Heart left ventricle (tissue), 13 donors: ENCODE data around the gene FAM180A.

Source experiments
- CTCF ChIP-seq, 12 donors: fragments of 200-600 bp; sonication (generic) in 4 of 12; IDR thresholded peaks; one replicate each; pipeline versions ENCODE4 v1.5.0 to v1.8.0; 2018 to 2022; ENCODE audit warnings: antibody characterized with exemption in 12 of 12, mild to moderate bottlenecking in 5 of 12
- POLR2A ChIP-seq, 2 donors: fragments of 450-650 bp; IDR thresholded peaks; one replicate each; pipeline ENCODE4 v1.6.1; 2017; ENCODE audit warnings: antibody characterized with exemption in 2 of 2, mild to moderate bottlenecking in 2 of 2, moderate library complexity in 2 of 2
- donor health status: ischemic (EF 13 %, LVEDD 7.1; RV severe dilation, severe dysfunction).
- donor health status: DM: no; HTN: yes; CAD: no.
- donor health status: DM: no; HTN: no; CAD: no.
- donor health status: ischemic (EF 25% LVEDD 6.9; RV normal size, moderate dysfunction).
- donor health status: ischemic (EF 25% LVEDD 5.7; RV mildly dilated, moderate dysfunction).
- donor health status: ischemic (EF 35%, LVEDD 5.7; RV mildly dilated, moderate dysfunction).
- donor health status: nonischemic (EF 11% LVEDD 7.7; RV severe dilation, severe dysfunction).
- donor health status: DM: yes; HTN: yes; CAD: no.
- donor health status: PGD.
- donor health status: ischemic (EF 29% LVEDD 5.4; RV normal size, mild dysfunction).
- donor health status: nonischemic (EF 23%, LVEDD 6.1; RV moderate dilation, normal function).

- TF ChIP-seq CTCF (IDR thresholded peaks at IDR 0.05) = no peak
- TF ChIP-seq POLR2A (IDR thresholded peaks at IDR 0.05) = no peak
These were observed 41.0 kb downstream of the FAM180A start for GRCh38 chr7:135707570-135707966.
